HepG2 (cell line): ENCODE results near the gene C19orf73. TPM values are rescaled to one million over a fixed set of nuclear protein-coding genes. Genes with fewer than 3 reads are reported as not detected.

ENCODE experiments used
- ATF7 ChIP-seq, 2 experiments: fragments of 450-650 bp in 1 of 2; sonication (generic) in 1 of 2; formaldehyde crosslinking in 1 of 2; IDR thresholded peaks; 2 replicates each; pipeline versions ENCODE4 v1.4.0 to v1.6.1; 2016 to 2020; ENCODE audit warnings: antibody characterized with exemption in 1 of 2, mild to moderate bottlenecking in 1 of 2, missing genetic modification reagents in 1 of 2
- CENPX ChIP-seq: sonication (generic); formaldehyde crosslinking; IDR thresholded peaks from 2 replicates; pipeline ENCODE4 v1.9.0; 2021; ENCODE audit warnings: mild to moderate bottlenecking, missing genetic modification reagents, moderate library complexity
- HNRNPH1 ChIP-seq: fragments of 200-400 bp; formaldehyde crosslinking; optimal IDR thresholded peaks from 2 replicates; pipeline ENCODE3; 2017; ENCODE audit warnings: mild to moderate bottlenecking, low read depth, low read length
- IRX3 ChIP-seq: sonication (generic); formaldehyde crosslinking; IDR thresholded peaks from 2 replicates; pipeline ENCODE4 v1.8.1; 2023; ENCODE audit warnings: mild to moderate bottlenecking, low read depth, missing genetic modification reagents, borderline replicate concordance
- PAX8 ChIP-seq: sonication (generic); formaldehyde crosslinking; IDR thresholded peaks from 2 replicates; pipeline ENCODE4 v1.8.0; 2022; ENCODE audit warnings: mild to moderate bottlenecking, missing genetic modification reagents, borderline replicate concordance
- RBM39 ChIP-seq: fragments of 200-400 bp; formaldehyde crosslinking; IDR thresholded peaks from one replicate; pipeline ENCODE4 v1.6.1; 2018; ENCODE audit warnings: antibody characterized with exemption, mild to moderate bottlenecking, low read depth, low read length; ENCODE audit not compliant: poor library complexity, severe bottlenecking
- SETDB1 ChIP-seq: sonication (generic); formaldehyde crosslinking; IDR thresholded peaks from 2 replicates; pipeline ENCODE4 v1.5.1; 2020; ENCODE audit warnings: missing genetic modification reagents, mild to moderate bottlenecking, borderline replicate concordance
- SRSF9 ChIP-seq: fragments of 200-400 bp; formaldehyde crosslinking; IDR thresholded peaks from 2 replicates; pipeline ENCODE4 v1.6.1; 2018; ENCODE audit warnings: borderline replicate concordance, mild to moderate bottlenecking, low read depth, low read length; ENCODE audit not compliant: insufficient read depth, poor library complexity, severe bottlenecking
- SYNCRIP ChIP-seq: fragments of 200-400 bp; formaldehyde crosslinking; IDR thresholded peaks from 2 replicates; pipeline ENCODE4 v1.6.1; 2018; ENCODE audit warnings: mild to moderate bottlenecking, low read depth, low read length; ENCODE audit not compliant: insufficient read depth
- TRIM24 ChIP-seq: sonication (generic); formaldehyde crosslinking; IDR thresholded peaks from 2 replicates; pipeline ENCODE4 v1.8.0; 2022; ENCODE audit warnings: mild to moderate bottlenecking, missing genetic modification reagents
- ZBTB42 ChIP-seq: sonication (generic); formaldehyde crosslinking; IDR thresholded peaks from 2 replicates; pipeline ENCODE4 v1.5.0; 2020; ENCODE audit warnings: mild to moderate bottlenecking, missing genetic modification reagents
- ZNF143 ChIP-seq: sonication (generic); formaldehyde crosslinking; IDR thresholded peaks from 2 replicates; pipeline ENCODE4 v1.4.0; 2020; ENCODE audit warnings: missing genetic modification reagents
- ZNF260 ChIP-seq: sonication (generic); formaldehyde crosslinking; IDR thresholded peaks from 2 replicates; pipeline ENCODE4 v1.4.0; 2020; ENCODE audit warnings: missing genetic modification reagents, low read depth, mild to moderate bottlenecking, borderline replicate concordance
- ZNF558 ChIP-seq: sonication (generic); formaldehyde crosslinking; IDR thresholded peaks from 2 replicates; pipeline ENCODE4 v1.9.0; 2022; ENCODE audit warnings: mild to moderate bottlenecking, missing genetic modification reagents, borderline replicate concordance
- ZNF776 ChIP-seq: sonication (generic); formaldehyde crosslinking; IDR thresholded peaks from 2 replicates; pipeline ENCODE4 v1.4.0; 2020; ENCODE audit warnings: mild to moderate bottlenecking, missing genetic modification reagents
- ZSCAN22 ChIP-seq: sonication (generic); formaldehyde crosslinking; IDR thresholded peaks from 2 replicates; pipeline ENCODE4 v1.4.0; 2020; ENCODE audit warnings: mild to moderate bottlenecking, missing genetic modification reagents
- ZSCAN9 ChIP-seq: IDR thresholded peaks from 2 replicates; pipeline ENCODE4 v1.6.1; 2016; ENCODE audit warnings: borderline replicate concordance
- polyA plus RNA-seq, 8 experiments: library from polyadenylated mRNA; depleted of rRNA in 3 of 8; stranded (reverse) in 7 of 8; unstranded in 1 of 8; fragments of >200 nt; fragmentation: Illumina TruSeq in 4 of 8; extraction: Trizol in 4 of 8; gene quantifications; 2 replicates each; pipeline versions ENCODE4 v1.2.1 to v1.2.3, GENCODE V29; 2011 to 2016; ENCODE audit warnings: low read depth in 4 of 8, missing spikeins in 1 of 8, mixed read lengths in 1 of 8; ENCODE audit not compliant: insufficient read depth in 1 of 8
- total RNA-seq, 5 experiments: library from RNA; depleted of rRNA; stranded (reverse); fragments of >200 nt; fragmentation: Illumina TruSeq; extraction: Trizol; gene quantifications; 2 replicates each; pipeline ENCODE4 v1.2.3, GENCODE V29; 2016; ENCODE audit warnings: low read depth in 1 of 5
- TF ChIP-seq, protein P1 (sequence below): sonication (generic); formaldehyde crosslinking; IDR thresholded peaks from 2 replicates; pipeline ENCODE4 v1.4.0; 2020; ENCODE audit warnings: missing genetic modification reagents
- TF ChIP-seq, protein P2 (sequence below): sonication (generic); formaldehyde crosslinking; IDR thresholded peaks from 2 replicates; pipeline ENCODE4 v1.8.1; 2023; ENCODE audit warnings: mild to moderate bottlenecking, missing genetic modification reagents
- TF ChIP-seq, protein P3 (sequence below): sonication (generic); formaldehyde crosslinking; IDR thresholded peaks from 2 replicates; pipeline ENCODE4 v1.8.1; 2023; ENCODE audit warnings: mild to moderate bottlenecking, missing genetic modification reagents, borderline replicate concordance
- TF ChIP-seq, protein P4 (sequence below): IDR thresholded peaks from 2 replicates; pipeline ENCODE4 v1.6.1; 2016; ENCODE audit warnings: missing compliant biosample characterization, missing genetic modification reagents, borderline replicate concordance
- TF ChIP-seq, protein P5 (sequence below): sonication (generic); formaldehyde crosslinking; conservative IDR thresholded peaks from 2 replicates; pipeline ENCODE4 v1.4.0; 2020; ENCODE audit warnings: missing genetic modification reagents

C19orf73 gene
- total and polyA plus RNA-seq, 2 of the 13 experiments (the other 11 are each of a cell fraction or from before 2014, with no cell fraction given), result 1.4 to 1.5 TPM

DNA sequence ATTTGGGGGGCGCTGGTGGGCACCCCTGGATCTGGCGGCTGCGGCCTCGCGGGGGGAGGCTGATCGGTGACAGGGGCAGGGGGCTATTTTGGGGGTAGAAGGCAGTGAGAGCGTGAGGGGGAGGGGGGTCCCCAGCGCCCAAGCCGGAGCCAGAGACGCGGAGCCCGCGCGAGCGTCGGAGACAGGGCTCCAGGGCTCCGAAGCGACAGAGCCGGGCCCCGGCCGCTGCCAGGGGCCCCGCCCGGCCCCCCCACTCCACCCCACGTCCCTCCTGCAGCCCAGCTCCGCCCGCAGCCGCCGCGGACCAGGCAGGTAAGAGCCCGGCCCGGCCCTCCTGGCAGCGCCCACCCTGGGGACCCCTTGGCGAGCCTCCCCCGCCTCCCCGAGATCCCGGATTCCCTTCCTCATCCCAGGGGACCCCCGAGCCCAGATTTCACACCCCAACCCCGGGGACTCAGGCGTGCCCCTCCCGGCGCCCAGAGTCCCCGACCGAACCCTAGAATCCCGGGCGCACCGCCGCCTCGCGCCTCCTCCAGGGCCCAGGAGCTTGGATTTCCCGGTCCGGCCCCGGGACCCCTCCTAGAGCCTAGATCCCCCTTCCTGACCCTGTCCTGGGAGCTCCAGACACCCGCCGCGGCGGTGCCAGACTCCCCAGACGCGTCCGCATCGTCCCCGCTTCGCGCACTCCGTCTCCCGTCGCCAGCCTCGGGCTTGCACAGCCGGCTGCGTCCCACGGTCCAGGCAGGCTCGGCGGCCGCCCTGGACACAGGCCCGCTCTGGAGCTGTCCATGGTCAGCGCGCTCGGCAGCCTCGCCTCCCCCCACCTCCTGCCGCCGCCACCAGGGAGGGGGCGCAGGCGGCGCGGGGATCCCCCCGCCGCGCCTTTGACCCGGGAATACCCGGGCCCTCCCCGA lies 725 bp upstream of the C19orf73 start, which contains the start of gene PPFIA3 (continued):
- TF ChIP-seq, protein P1, sequence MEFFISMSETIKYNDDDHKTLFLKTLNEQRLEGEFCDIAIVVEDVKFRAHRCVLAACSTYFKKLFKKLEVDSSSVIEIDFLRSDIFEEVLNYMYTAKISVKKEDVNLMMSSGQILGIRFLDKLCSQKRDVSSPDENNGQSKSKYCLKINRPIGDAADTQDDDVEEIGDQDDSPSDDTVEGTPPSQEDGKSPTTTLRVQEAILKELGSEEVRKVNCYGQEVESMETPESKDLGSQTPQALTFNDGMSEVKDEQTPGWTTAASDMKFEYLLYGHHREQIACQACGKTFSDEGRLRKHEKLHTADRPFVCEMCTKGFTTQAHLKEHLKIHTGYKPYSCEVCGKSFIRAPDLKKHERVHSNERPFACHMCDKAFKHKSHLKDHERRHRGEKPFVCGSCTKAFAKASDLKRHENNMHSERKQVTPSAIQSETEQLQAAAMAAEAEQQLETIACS (CRISPR knock-in tag), result no peak
- no peak for TF ChIP-seq ATF7 (IDR thresholded peaks at IDR 0.05)
- TF ChIP-seq ATF7 (CRISPR knock-in tag; IDR thresholded peaks at IDR 0.05), result no peak
- TF ChIP-seq SRSF9, result no peak
- TF ChIP-seq ZNF776 (CRISPR knock-in tag), result peak; percentile 36; the same call in 1 of the 2 replicates
- TF ChIP-seq ZSCAN9 (CRISPR knock-in tag), result 0 out of 2 replicates have a peak, but pooled peaks have one; percentile 67
- no peak for TF ChIP-seq ZBTB42 (CRISPR knock-in tag)
- TF ChIP-seq ZSCAN22 (CRISPR knock-in tag), result no peak
- TF ChIP-seq, protein P2, sequence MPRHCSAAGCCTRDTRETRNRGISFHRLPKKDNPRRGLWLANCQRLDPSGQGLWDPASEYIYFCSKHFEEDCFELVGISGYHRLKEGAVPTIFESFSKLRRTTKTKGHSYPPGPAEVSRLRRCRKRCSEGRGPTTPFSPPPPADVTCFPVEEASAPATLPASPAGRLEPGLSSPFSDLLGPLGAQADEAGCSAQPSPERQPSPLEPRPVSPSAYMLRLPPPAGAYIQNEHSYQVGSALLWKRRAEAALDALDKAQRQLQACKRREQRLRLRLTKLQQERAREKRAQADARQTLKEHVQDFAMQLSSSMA (CRISPR knock-in tag), result no peak
- no peak; the same call in 1 of the 2 replicates for TF ChIP-seq PAX8 (CRISPR knock-in tag)
- TF ChIP-seq, protein P3, sequence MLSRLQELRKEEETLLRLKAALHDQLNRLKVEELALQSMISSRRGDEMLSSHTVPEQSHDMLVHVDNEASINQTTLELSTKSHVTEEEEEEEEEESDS (CRISPR knock-in tag), result no peak
- TF ChIP-seq CENPX (CRISPR knock-in tag), result no peak
- TF ChIP-seq ZNF558, result peak; percentile 73; the same call in 1 of the 2 replicates
- TF ChIP-seq, protein P4, sequence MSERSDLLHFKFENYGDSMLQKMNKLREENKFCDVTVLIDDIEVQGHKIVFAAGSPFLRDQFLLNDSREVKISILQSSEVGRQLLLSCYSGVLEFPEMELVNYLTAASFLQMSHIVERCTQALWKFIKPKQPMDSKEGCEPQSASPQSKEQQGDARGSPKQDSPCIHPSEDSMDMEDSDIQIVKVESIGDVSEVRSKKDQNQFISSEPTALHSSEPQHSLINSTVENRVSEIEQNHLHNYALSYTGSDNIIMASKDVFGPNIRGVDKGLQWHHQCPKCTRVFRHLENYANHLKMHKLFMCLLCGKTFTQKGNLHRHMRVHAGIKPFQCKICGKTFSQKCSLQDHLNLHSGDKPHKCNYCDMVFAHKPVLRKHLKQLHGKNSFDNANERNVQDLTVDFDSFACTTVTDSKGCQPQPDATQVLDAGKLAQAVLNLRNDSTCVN (CRISPR knock-in tag), result peak; percentile 88
- TF ChIP-seq HNRNPH1, result no peak
- no peak for TF ChIP-seq SYNCRIP
- TF ChIP-seq ZNF143, result no peak
- TF ChIP-seq SETDB1 (CRISPR knock-in tag), result no peak
- no peak for TF ChIP-seq TRIM24 (CRISPR knock-in tag)
- TF ChIP-seq, protein P5, sequence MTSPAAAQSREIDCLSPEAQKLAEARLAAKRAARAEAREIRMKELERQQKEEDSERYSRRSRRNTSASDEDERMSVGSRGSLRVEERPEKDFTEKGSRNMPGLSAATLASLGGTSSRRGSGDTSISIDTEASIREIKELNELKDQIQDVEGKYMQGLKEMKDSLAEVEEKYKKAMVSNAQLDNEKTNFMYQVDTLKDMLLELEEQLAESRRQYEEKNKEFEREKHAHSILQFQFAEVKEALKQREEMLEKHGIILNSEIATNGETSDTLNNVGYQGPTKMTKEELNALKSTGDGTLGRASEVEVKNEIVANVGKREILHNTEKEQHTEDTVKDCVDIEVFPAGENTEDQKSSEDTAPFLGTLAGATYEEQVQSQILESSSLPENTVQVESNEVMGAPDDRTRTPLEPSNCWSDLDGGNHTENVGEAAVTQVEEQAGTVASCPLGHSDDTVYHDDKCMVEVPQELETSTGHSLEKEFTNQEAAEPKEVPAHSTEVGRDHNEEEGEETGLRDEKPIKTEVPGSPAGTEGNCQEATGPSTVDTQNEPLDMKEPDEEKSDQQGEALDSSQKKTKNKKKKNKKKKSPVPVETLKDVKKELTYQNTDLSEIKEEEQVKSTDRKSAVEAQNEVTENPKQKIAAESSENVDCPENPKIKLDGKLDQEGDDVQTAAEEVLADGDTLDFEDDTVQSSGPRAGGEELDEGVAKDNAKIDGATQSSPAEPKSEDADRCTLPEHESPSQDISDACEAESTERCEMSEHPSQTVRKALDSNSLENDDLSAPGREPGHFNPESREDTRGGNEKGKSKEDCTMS (CRISPR knock-in tag), result no peak
- no peak for TF ChIP-seq RBM39
- TF ChIP-seq IRX3 (CRISPR knock-in tag), result 0 out of 2 replicates have a peak, but pooled peaks have one; percentile 38
- TF ChIP-seq ZNF260 (CRISPR knock-in tag), result no peak
